GM10847 (cell line): Measurements from ENCODE around the gene TRERF1.

Experiments
- POLR2A ChIP-seq: IDR thresholded peaks from 2 replicates; pipeline ENCODE4 v1.6.1; 2011; ENCODE audit not compliant: insufficient read length; ENCODE audit errors: extremely low read depth

The TRERF1 gene, protein sequence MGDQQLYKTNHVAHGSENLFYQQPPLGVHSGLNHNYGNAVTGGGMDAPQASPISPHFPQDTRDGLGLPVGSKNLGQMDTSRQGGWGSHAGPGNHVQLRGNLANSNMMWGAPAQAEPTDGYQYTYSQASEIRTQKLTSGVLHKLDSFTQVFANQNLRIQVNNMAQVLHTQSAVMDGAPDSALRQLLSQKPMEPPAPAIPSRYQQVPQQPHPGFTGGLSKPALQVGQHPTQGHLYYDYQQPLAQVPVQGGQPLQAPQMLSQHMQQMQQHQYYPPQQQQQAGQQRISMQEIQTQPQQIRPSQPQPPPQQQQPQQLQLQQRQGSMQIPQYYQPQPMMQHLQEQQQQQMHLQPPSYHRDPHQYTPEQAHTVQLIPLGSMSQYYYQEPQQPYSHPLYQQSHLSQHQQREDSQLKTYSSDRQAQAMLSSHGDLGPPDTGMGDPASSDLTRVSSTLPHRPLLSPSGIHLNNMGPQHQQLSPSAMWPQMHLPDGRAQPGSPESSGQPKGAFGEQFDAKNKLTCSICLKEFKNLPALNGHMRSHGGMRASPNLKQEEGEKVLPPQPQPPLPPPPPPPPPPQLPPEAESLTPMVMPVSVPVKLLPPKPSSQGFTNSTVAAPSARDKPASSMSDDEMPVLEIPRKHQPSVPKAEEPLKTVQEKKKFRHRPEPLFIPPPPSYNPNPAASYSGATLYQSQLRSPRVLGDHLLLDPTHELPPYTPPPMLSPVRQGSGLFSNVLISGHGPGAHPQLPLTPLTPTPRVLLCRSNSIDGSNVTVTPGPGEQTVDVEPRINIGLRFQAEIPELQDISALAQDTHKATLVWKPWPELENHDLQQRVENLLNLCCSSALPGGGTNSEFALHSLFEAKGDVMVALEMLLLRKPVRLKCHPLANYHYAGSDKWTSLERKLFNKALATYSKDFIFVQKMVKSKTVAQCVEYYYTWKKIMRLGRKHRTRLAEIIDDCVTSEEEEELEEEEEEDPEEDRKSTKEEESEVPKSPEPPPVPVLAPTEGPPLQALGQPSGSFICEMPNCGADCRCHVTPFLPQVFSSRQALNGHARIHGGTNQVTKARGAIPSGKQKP (N-terminal part only)

GRCh38 chr6:42451333-42452170 lies at the start of gene TRERF1:
Gene TRERF1 (minus strand): TSS chr6:42451926. CDS start chr6:42269590, 182,336 bp downstream.
- no peak for TF ChIP-seq POLR2A

DNA sequence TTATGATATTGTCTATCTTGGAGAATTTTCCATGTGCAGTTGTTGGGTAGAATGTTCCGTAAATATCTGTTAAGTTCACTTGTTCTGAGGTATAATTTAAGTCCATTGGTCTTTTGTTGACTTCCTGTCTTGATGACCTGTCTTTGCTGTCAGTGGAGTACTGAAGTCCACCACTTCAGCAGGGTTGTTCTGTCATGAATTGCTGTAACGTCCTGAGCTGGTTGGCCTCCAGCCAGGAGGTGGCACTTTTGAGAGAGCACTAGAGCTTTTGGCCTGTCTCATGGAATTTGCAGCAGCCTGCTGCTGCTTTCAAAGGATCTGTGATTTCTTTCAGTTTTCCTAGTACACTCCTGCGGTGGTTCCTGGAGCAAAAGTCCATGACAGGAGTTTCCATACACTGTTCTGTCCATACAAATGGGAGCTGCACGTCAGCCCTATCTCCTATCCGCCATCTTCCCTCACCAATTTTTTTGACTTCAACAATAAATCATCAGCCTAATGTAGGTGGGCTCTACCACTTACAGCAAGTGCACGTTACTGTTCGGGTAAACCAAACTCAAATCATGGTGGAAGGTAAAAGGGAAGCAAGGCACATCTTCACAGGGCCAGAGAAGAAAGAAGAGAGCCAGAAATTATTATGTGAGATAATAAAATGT lies 46.9 kb upstream of the TRERF1 start:
- no peak for TF ChIP-seq POLR2A

GRCh38 chr6:42493914-42494539 lies 42.3 kb upstream of the TRERF1 start:
- TF ChIP-seq POLR2A, result no peak

DNA sequence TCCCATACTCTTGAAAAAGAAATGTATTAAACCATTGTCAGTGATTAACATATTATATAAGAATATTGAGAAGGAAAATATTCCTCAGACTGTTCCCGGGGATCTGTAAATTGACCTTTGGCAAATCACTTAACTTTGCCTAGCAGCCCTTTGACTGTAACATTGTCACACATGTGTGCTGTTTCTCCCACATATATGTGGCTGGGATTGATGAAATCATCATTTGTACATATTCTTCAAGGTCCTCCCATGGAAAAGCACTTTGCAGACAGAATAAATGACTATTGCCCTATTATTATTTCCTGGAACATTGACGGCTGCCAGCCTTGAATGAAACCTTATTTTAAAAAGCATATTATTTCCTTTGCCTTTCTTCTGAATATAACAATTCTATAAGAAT lies 36.4 kb upstream of the TRERF1 start:
- TF ChIP-seq POLR2A, result no peak

- TF ChIP-seq POLR2A, result no peak
Observed at GRCh38 chr6:42484261-42484660, 32.5 kb upstream of the TRERF1 start.

GRCh38 chr6:42482174-42482573 lies 30.4 kb upstream of the TRERF1 start:
- no peak for TF ChIP-seq POLR2A

DNA sequence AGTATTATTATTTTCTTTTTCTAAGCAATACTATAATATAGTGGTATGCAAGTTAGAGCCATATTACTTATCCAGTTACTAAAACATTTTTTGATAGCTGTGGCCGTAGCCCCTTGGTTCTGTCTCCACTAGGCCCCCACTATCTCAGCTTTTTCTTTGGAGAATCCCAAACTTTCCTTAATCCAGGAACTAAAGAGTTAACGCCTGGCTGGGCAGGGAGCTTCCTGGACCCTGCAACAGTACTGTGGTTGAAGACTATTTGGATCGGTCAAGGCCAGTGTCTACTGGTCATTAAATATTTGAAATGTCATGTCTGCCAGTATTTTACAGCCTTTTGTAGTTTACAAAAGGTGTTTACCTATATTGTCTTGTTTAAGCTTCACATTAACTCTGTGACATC lies 20.0 kb upstream of the TRERF1 start:
- TF ChIP-seq POLR2A, result no peak

DNA sequence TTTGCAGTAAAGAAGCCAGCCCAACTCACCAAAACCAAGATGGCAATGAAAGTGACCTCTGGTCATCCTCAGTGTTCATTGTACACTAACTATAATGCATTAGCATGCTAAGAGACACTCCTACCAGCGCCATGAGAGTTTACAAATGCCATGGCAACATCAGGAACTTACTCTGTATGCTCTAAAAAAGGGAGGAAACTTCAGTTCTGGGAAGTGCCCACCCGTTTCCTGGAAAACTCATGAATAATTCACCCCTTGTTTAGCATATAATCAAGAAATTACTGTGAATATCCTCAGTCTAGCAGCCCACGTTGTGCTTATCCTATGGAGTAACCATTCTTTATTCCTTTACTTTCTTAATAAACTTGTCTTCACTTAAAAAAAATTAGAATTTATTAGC lies 19.4 kb upstream of the TRERF1 start:
- TF ChIP-seq POLR2A, result no peak

DNA sequence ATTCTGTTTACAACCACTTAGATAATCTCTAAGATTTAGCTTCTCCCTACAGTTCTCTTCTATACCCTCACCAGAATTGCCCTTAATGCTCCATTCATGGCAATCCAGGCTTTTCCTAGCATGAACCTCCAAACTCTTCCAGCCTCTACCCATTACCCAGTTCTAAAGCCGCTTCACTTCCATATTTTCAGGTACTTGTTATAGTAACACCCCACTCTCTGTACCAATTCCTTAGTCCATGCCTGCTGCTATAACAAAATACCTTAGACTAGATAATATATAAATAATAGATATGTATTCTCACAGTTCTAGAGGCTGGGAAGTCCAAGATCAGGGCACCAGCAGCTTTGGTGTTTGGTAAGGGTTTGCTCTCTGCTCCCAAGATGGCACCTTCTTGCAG lies 16.5 kb upstream of the TRERF1 start:
- TF ChIP-seq POLR2A, result no peak

- TF ChIP-seq POLR2A, result no peak
Observed at GRCh38 chr6:42467651-42468050, 15.9 kb upstream of the TRERF1 start.

GRCh38 chr6:42462474-42462972 lies 10.8 kb upstream of the TRERF1 start:
- no peak for TF ChIP-seq POLR2A

DNA sequence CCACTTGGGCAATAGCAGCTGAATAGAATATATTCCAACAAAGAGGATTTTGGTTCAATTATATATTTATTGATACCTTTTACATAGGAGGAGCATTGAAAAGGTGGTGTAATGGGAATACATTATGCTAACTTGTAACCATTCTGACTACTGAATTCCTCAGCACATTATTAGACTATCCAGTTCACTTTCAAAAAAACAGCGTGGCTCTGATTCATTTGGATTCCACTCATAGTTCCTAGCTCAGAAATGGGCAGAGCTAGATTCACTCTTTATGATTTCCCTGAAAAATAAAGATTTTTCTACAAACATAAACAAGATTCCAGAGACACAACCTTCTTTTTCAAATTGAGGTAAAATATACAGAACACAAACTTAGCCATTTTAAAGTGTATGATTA lies 9.2 kb upstream of the TRERF1 start:
- no peak for TF ChIP-seq POLR2A

GRCh38 chr6:42459888-42460287 lies 8.2 kb upstream of the TRERF1 start:
- no peak for TF ChIP-seq POLR2A

GRCh38 chr6:42454428-42454791 lies 2.7 kb upstream of the TRERF1 start:
- no peak for TF ChIP-seq POLR2A
